Measurements from ENCODE around the gene ADAMTSL3.

ADAMTSL3 gene, protein sequence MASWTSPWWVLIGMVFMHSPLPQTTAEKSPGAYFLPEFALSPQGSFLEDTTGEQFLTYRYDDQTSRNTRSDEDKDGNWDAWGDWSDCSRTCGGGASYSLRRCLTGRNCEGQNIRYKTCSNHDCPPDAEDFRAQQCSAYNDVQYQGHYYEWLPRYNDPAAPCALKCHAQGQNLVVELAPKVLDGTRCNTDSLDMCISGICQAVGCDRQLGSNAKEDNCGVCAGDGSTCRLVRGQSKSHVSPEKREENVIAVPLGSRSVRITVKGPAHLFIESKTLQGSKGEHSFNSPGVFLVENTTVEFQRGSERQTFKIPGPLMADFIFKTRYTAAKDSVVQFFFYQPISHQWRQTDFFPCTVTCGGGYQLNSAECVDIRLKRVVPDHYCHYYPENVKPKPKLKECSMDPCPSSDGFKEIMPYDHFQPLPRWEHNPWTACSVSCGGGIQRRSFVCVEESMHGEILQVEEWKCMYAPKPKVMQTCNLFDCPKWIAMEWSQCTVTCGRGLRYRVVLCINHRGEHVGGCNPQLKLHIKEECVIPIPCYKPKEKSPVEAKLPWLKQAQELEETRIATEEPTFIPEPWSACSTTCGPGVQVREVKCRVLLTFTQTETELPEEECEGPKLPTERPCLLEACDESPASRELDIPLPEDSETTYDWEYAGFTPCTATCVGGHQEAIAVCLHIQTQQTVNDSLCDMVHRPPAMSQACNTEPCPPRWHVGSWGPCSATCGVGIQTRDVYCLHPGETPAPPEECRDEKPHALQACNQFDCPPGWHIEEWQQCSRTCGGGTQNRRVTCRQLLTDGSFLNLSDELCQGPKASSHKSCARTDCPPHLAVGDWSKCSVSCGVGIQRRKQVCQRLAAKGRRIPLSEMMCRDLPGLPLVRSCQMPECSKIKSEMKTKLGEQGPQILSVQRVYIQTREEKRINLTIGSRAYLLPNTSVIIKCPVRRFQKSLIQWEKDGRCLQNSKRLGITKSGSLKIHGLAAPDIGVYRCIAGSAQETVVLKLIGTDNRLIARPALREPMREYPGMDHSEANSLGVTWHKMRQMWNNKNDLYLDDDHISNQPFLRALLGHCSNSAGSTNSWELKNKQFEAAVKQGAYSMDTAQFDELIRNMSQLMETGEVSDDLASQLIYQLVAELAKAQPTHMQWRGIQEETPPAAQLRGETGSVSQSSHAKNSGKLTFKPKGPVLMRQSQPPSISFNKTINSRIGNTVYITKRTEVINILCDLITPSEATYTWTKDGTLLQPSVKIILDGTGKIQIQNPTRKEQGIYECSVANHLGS (N-terminal part only)

DNA sequence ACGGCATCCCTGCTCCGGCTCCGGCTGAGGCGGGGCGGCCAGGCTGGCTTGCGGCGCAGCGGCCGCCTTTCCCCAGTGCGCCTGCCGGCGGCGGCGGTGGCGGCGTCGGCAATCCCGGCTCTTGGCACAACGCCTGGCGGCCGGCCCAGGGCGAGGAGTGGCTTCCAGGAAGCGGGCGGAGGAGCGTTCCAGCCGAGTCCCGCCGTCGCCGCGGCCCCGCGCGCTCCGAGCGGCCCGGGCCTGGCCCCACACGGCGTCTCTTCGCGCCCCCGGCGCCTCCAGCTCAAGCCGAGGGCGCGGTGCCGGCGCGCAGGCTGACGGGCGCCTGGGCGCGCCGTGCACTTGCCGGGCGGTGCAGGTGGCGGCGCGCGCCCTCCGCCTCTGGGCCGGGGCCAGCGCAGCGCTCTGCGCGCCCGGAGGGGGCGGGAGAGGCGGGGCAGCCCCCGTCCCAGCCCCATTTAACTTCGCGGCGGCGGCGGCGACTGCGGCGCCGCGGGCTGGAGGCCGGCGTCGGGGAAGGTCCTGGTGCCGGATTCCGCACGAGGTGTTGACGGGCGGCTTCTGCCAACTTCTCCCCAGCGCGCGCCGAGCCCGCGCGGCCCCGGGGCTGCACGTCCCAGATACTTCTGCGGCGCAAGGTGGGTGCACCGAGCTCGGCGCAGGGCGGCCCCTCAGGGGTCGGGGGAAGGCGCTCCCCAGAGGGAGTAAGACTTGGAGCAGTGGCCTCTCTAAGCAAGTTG, at the start of gene ADAMTSL3:
TSS of gene ADAMTSL3 (plus strand) at position 485 of the 740 bp plus-strand sequence. CDS start 1,639 bp downstream, outside the sequence.
- DNase-seq: peak; percentile 81

GRCh38 chr15:83604549-83604948, 49.4 kb upstream of the ADAMTSL3 start:
- no peak for DNase-seq

DNA sequence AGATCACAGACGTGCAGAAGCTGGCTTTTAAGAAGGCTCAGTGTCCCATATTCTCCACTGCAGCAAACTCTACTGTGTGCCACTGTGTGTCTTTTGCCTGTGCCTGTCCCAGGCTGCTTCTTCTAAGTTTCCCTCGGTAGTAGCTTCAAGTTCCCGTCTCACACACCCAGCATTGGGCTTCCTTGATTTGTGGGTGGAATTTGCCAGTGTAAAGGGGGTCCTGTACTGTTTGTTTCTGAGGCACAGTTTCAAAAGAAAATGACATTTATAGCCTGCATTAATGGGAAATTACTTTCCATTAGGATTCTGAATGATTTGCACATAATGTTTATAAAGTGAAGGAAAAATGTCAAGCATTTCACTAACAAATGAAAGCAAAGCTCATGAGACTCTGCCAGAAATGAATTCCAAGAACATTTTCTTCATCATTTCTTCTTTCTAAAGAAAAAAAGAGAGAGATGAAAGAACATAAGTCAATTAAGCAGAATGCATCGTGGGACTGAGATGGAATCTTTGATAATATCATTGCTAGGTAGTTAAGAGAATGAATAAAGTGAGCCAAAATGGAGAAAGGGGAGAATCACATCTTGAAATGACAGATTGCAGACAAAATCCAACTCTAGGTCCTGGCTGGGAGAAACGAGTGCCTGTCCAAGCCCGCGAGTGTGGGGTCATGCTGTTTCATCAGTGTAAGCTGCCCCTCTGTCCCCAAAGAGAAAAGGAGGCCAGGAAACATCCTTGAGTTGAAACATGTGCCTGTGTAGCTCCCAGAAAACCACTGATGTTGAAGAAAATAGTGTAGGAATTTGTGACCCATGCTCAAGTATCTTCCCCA, 48.6 kb upstream of the ADAMTSL3 start:
- DNase-seq: no peak

DNA sequence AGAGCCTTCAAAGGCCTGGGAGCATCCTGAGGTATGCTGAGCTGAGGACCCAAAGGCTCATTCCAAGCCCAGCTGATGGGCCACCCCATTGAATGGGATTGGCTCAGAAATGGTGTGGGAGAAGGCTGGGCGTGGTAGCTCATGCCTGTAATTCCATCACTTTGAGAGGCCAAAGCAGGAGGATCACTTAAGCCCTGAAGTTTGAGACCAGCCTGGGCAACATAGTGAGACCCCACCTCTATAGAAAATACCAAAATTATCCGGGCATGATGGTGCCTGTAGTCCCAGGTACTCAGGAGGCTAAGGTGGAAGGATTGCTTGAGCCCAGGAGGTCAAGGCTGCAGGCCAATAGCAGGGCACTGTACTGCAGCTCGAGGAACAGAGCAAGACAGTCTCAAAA, 43.8 kb upstream of the ADAMTSL3 start:
- DNase-seq: no peak

- no peak for DNase-seq
Observed at GRCh38 chr15:83610901-83611685, 42.8 kb upstream of the ADAMTSL3 start.

- DNase-seq: no peak
Observed at GRCh38 chr15:83612226-83612625, 41.7 kb upstream of the ADAMTSL3 start.

GRCh38 chr15:83612898-83613635, 40.9 kb upstream of the ADAMTSL3 start:
- no peak for DNase-seq

- DNase-seq: no peak
Observed at GRCh38 chr15:83613714-83614113, 40.2 kb upstream of the ADAMTSL3 start.

DNA sequence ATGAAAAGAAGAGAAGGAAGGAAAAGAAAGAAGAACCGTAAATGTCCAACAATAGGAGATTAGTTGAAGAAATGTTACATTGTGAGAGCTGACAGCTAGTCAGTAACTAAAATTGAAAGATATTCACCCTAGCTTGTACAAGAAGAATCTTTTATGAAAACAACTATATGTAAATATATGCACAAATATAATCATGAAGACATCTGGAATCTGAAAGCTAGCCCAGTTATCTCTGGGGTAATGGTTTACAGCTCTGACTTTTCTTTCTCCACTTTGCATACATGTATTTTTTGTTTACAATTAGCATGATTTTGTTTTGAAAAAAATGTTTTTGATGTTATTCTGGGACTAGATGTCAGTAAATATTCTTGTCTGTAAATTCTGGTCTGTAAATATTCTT, 37.1 kb upstream of the ADAMTSL3 start:
- no peak for DNase-seq

DNA sequence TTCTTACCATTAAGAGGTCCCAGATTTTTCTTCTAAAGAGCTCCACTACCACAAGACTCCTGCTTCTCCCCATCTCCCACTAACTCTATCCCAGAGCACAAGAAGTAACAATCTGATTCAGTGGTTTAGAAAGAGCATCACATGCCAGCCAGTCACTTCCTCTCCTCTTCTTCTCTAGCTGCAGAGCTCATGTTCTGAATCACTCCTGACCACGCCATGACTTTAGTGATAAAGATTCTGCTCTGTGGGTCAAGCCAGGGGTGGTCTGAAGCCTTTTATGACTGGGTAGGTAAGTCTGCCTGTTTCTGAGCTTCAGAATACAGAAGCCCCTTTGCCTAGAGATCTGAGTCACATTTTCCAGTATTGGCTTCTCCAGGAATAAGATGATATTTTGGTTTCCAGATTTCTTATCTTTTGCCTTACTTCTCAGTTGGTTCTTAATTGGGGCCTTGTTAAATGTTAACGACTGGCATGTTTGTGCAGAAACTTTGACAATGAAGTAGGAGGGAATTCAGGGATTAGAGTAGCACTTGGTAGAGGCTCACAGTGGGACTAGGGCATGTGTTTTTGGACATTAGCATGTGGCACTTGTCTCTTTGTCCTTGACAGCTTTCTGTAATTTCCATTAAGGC, 27.6 kb upstream of the ADAMTSL3 start:
- DNase-seq: peak; percentile 69

DNA sequence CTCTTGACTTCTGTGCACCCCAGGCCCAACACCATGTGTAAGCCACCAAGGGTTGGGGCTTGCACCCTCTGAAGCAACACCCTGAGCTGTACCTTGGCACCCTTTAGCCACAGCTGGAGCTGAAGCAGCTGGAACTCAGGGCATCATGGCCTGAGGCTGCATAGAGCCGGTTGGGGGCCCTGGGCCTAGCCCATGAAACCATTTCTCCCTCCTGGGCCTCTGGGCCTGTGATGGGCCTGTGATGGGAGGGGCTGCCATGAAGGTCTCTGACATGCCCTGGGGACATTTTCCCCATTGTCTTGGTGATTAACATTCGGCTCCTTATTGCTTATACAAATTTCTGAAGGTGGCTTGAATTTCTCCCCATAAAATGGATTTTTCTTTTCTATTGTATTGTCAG, 22.4 kb upstream of the ADAMTSL3 start:
- no peak for DNase-seq

DNA sequence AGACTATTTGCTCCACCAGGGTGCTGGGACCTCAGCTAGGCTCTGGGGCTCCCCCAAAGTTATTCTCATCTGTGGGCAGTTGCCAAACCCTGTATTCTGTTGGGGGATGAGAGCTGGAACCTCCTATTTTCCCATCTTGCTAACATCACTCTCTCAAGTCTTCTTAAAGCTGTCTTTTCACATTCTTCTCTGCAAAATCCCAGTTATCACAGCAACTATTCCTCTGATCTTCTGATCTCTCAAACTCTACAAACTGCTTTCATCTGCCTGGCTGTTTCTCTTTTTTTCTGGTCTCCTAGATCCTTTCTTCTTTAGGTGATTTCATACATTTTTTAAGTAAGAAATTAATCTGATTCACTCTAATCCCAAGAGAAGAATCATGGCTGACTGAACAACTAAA, 10.7 kb upstream of the ADAMTSL3 start:
- no peak for DNase-seq

DNA sequence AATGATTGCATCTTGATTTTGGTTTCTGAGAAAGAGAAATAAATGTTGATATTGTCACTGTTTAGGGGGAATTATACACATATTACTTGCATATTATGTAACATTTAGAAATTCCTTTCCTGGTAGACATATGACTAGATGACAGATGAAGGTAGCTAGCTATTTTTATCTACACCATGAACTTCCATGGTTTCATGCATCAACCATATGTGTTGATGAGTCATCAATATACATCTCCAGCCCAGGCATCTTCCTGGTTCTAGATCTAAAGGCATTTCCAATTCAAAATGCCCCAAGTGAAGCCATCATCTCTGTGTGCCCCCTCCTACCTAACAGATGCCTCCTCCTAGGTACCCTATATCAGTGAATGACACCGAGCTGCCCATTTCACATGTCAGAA, 9.5 kb upstream of the ADAMTSL3 start:
- no peak for DNase-seq

GRCh38 chr15:83650831-83651230, 3.1 kb upstream of the ADAMTSL3 start:
- no peak for DNase-seq

- DNase-seq: no peak
Observed at GRCh38 chr15:83651541-83651940, 2.4 kb upstream of the ADAMTSL3 start.

GRCh38 chr15:83652626-83653204, 1.2 kb upstream of the ADAMTSL3 start:
- no peak for DNase-seq

DNA sequence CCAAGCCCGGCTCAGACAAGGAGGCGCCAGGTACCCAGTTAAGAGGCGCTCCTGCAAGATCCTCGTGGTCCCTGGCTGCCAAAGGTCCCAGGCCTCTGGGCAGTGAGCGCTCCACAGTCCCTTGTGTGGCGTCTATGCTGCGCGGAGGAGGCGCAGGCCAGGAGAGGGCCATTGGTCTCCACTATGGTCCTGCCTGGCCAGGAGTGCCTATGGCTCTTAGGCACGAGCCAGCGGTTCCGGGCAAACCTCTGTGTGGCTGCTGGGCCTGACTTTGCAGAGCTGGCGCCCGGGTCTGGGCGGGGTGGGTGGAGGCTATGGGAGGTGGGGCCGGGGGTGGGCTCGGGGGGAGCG, 660 bp upstream of the ADAMTSL3 start:
- no peak for DNase-seq

GRCh38 chr15:83654379-83655236, 685 bp downstream of the ADAMTSL3 start:
- DNase-seq: peak; percentile 79
